Measurements from ENCODE around the gene WDR81.
"Not testable (repeated sequence)": the region's sequence is repeated elsewhere in the genome, so short reads cannot be mapped to it uniquely, and the experiment has no call there.

The WDR81 gene

GRCh38 chr17:1732833-1733321 is 8.4 kb downstream of the WDR81 start:
- no peak for DNase-seq (ENCODE audit: low read depth)
- H3K4me3 ChIP-seq (ENCODE audit: low read depth, low read length) = no peak overlapping the region
- no peak for TF ChIP-seq CTCF (IDR thresholded peaks at IDR 0.05; ENCODE audit: control insufficient read depth, extremely low read depth, insufficient read depth)

GRCh38 chr17:1733759-1734158 is 9.3 kb downstream of the WDR81 start:
- DNase-seq (ENCODE audit: low read depth) = no peak
- TF ChIP-seq CTCF (IDR thresholded peaks at IDR 0.05; ENCODE audit: control insufficient read depth, extremely low read depth, insufficient read depth) = no peak
- no peak overlapping the region for H3K4me3 ChIP-seq (ENCODE audit: low read depth, low read length)

GRCh38 chr17:1735418-1735817 is 10.9 kb downstream of the WDR81 start:
- DNase-seq (ENCODE audit: low read depth) = no peak
- TF ChIP-seq CTCF (IDR thresholded peaks at IDR 0.05; ENCODE audit: control insufficient read depth, extremely low read depth, insufficient read depth) = no peak

GRCh38 chr17:1735834-1736347 is 11.4 kb downstream of the WDR81 start:
- no peak for DNase-seq (ENCODE audit: low read depth)
- no peak for TF ChIP-seq CTCF (IDR thresholded peaks at IDR 0.05; ENCODE audit: control insufficient read depth, extremely low read depth, insufficient read depth)
- H3K4me3 ChIP-seq (ENCODE audit: low read depth, low read length) = no peak overlapping the region

More at GRCh38 chr17:1735418-1735817, 10.9 kb downstream of the WDR81 start:
- H3K4me3 ChIP-seq (ENCODE audit: low read depth, low read length) = no peak overlapping the region

- TF ChIP-seq CTCF (IDR thresholded peaks at IDR 0.05; ENCODE audit: control insufficient read depth, extremely low read depth, insufficient read depth) = no peak
Measured at GRCh38 chr17:1736348-1737281, 12.1 kb downstream of the WDR81 start.

GRCh38 chr17:1737531-1738291 is 13.2 kb downstream of the WDR81 start:
- no peak overlapping the region for H3K4me3 ChIP-seq (ENCODE audit: low read depth, low read length)
- no peak for DNase-seq (ENCODE audit: low read depth)
- no peak for TF ChIP-seq CTCF (IDR thresholded peaks at IDR 0.05; ENCODE audit: control insufficient read depth, extremely low read depth, insufficient read depth)

More at GRCh38 chr17:1736348-1737281, 12.1 kb downstream of the WDR81 start:
- DNase-seq (ENCODE audit: low read depth) = no peak
- H3K4me3 ChIP-seq (ENCODE audit: low read depth, low read length) = no peak overlapping the region

- not testable (repeated sequence) for DNase-seq (ENCODE audit: low read depth); H3K4me3 ChIP-seq (ENCODE audit: low read depth, low read length)
Measured at GRCh38 chr17:1741899-1742298, 17.4 kb downstream of the WDR81 start.

All from LNCaP clone FGC (cell line).